CD14-positive monocyte (primary cell): Measurements from ENCODE around the gene CTAGE8. TPM values are rescaled to one million over a fixed set of nuclear protein-coding genes. Genes with fewer than 3 reads are reported as not detected.
"Not testable (repeated sequence)": the region's sequence is repeated elsewhere in the genome, so short reads cannot be mapped to it uniquely, and the experiment has no call there.

Experiments used
- DNase-seq, 3 donors: peaks; one replicate each; pipeline ENCODE4 v3.0.0-alpha.2; 2011 to 2022
- H2AFZ ChIP-seq: 2 replicates; pipeline ENCODE4 v1.6.0; 2012; ENCODE audit warnings: mild to moderate bottlenecking, low read depth, low read length, inconsistent platforms; ENCODE audit not compliant: insufficient read depth, poor library complexity, severe bottlenecking
- H3K27ac ChIP-seq, 2 donors: 1 replicate in 1 of 2; 2 replicates in 1 of 2; pipeline ENCODE4 v1.5.1; 2012 to 2013; ENCODE audit warnings: low read length in 2 of 2, control low read depth in 1 of 2, inconsistent platforms in 1 of 2, low read depth in 1 of 2, mild to moderate bottlenecking in 1 of 2
- H3K27me3 ChIP-seq, 2 donors: one replicate each; pipeline versions ENCODE4 v1.6.0 to v1.6.1; 2011 to 2013; ENCODE audit warnings: low read length in 2 of 2; ENCODE audit not compliant: control insufficient read depth in 2 of 2, insufficient read depth in 2 of 2
- H3K36me3 ChIP-seq, 2 donors: replicated peaks in 1 of 2; 1 replicate in 1 of 2; 2 replicates in 1 of 2; pipeline versions ENCODE4 v1.5.1 to v1.6.1; 2012 to 2013; ENCODE audit warnings: low read length in 2 of 2, control low read depth in 1 of 2, inconsistent platforms in 1 of 2, mild to moderate bottlenecking in 1 of 2; ENCODE audit not compliant: insufficient read depth in 2 of 2, control insufficient read depth in 1 of 2
- H3K4me1 ChIP-seq, 2 donors: 1 replicate in 1 of 2; 2 replicates in 1 of 2; pipeline versions ENCODE4 v1.5.1 to v1.6.1; 2012 to 2013; ENCODE audit warnings: low read length in 2 of 2, control low read depth in 1 of 2, inconsistent platforms in 1 of 2, mild to moderate bottlenecking in 1 of 2, moderate library complexity in 1 of 2; ENCODE audit not compliant: insufficient read depth in 2 of 2, control insufficient read depth in 1 of 2
- H3K4me2 ChIP-seq: replicated peaks from 2 replicates; pipeline ENCODE3; 2012; ENCODE audit warnings: low read length, moderate library complexity, mild to moderate bottlenecking; ENCODE audit not compliant: poor library complexity, severe bottlenecking; ENCODE audit errors: extremely low read depth
- H3K4me3 ChIP-seq, 3 experiments: fragments of 200-600 bp in 1 of 3; sonication (generic) in 1 of 3; replicated peaks in 1 of 3; 1 replicate in 2 of 3; 2 replicates in 1 of 3; pipeline ENCODE4 v1.5.1; 2011 to 2013; ENCODE audit warnings: low read length in 3 of 3, mild to moderate bottlenecking in 3 of 3, control low read depth in 2 of 3, low read depth in 2 of 3, inconsistent platforms in 1 of 3, moderate library complexity in 1 of 3
- H3K79me2 ChIP-seq: 2 replicates; pipeline ENCODE4 v1.6.0; 2012; ENCODE audit warnings: mild to moderate bottlenecking, control low read depth, inconsistent platforms, low read length, moderate library complexity; ENCODE audit not compliant: insufficient read depth
- H3K9ac ChIP-seq: 2 replicates; pipeline ENCODE4 v1.6.0; 2017; ENCODE audit warnings: low read length, mild to moderate bottlenecking; ENCODE audit not compliant: insufficient read depth, poor library complexity, severe bottlenecking
- H3K9me3 ChIP-seq, 2 donors: replicated peaks in 1 of 2; 1 replicate in 1 of 2; 2 replicates in 1 of 2; pipeline versions ENCODE4 v1.5.1 to v1.6.1; 2012 to 2013; ENCODE audit warnings: low read length in 2 of 2, control low read depth in 1 of 2; ENCODE audit not compliant: control insufficient read depth in 1 of 2, insufficient read depth in 1 of 2
- H4K20me1 ChIP-seq: 2 replicates; pipeline ENCODE4 v1.6.0; 2012; ENCODE audit warnings: mild to moderate bottlenecking, low read length, control low read depth, moderate library complexity; ENCODE audit not compliant: insufficient read depth
- H3K27ac Mint-ChIP-seq, 7 donors: one replicate each; pipeline ENCODE4 v1.8.0; 2020; ENCODE audit warnings: mild to moderate bottlenecking in 7 of 7, mixed read lengths in 7 of 7, moderate library complexity in 6 of 7, inconsistent platforms in 2 of 7
- H3K27me3 Mint-ChIP-seq, 3 donors: one replicate each; pipeline ENCODE4 v1.8.0; 2021 to 2022; ENCODE audit warnings: low read depth in 3 of 3, mild to moderate bottlenecking in 3 of 3, mixed read lengths in 3 of 3, moderate library complexity in 3 of 3, inconsistent platforms in 1 of 3
- H3K36me3 Mint-ChIP-seq, 2 donors: one replicate each; pipeline ENCODE4 v1.8.0; 2020; ENCODE audit warnings: mixed read lengths in 2 of 2, inconsistent platforms in 1 of 2, mild to moderate bottlenecking in 1 of 2
- H3K4me1 Mint-ChIP-seq: one replicate; pipeline ENCODE4 v1.8.0; 2020; ENCODE audit warnings: mild to moderate bottlenecking, mixed read lengths
- H3K4me3 Mint-ChIP-seq, 2 donors: one replicate each; pipeline ENCODE4 v1.8.0; 2020; ENCODE audit warnings: mild to moderate bottlenecking in 2 of 2, mixed read lengths in 2 of 2, moderate library complexity in 1 of 2
- H3K9me3 Mint-ChIP-seq, 7 donors: one replicate each; pipeline ENCODE4 v1.8.0; 2020 to 2022; ENCODE audit warnings: mixed read lengths in 7 of 7, mild to moderate bottlenecking in 6 of 7, moderate library complexity in 6 of 7, inconsistent platforms in 2 of 7
- WGBS: methylation state at CpG from one replicate; pipeline ENCODE4 v1.1.5; 2013; ENCODE audit warnings: missing lambda C conversion rate; ENCODE audit not compliant: insufficient coverage; 5-methylcytosine and 5-hydroxymethylcytosine counted together
- intact Hi-C, 2 donors: fragments of 100-400 bp; cut with micrococcal nuclease; formaldehyde crosslinking; loops; one replicate each; pipeline versions ENCODE4 v1.15.0 to v1.15.1; 2023
- polyA minus RNA-seq: library from RNA; depleted of rRNA, polyadenylated mRNA; stranded (reverse); fragments of >200 nt; gene quantifications from 2 replicates; pipeline ENCODE4 v1.2.3, GENCODE V29; 2012
- polyA plus RNA-seq, 3 donors: library from polyadenylated mRNA; depleted of rRNA in 1 of 3; unstranded in 2 of 3; stranded (reverse) in 1 of 3; fragments of 300-500 nt in 2 of 3; fragments of >200 nt in 1 of 3; fragmentation: Illumina TruSeq in 2 of 3; gene quantifications; 1 replicate in 2 of 3; 2 replicates in 1 of 3; pipeline ENCODE4 v1.2.3, GENCODE V29; 2012 to 2021
- total RNA-seq, 12 experiments: library from RNA in 1 of 12; stranded (reverse) in 1 of 12; fragments of 120-200 nt in 1 of 12; gene quantifications; one replicate each; pipeline ENCODE4 v1.2.4 and lab custom pipeline; 2013 to 2026; ENCODE audit warnings: mixed read lengths in 6 of 12, inconsistent platforms in 1 of 12

Gene CTAGE8, protein sequence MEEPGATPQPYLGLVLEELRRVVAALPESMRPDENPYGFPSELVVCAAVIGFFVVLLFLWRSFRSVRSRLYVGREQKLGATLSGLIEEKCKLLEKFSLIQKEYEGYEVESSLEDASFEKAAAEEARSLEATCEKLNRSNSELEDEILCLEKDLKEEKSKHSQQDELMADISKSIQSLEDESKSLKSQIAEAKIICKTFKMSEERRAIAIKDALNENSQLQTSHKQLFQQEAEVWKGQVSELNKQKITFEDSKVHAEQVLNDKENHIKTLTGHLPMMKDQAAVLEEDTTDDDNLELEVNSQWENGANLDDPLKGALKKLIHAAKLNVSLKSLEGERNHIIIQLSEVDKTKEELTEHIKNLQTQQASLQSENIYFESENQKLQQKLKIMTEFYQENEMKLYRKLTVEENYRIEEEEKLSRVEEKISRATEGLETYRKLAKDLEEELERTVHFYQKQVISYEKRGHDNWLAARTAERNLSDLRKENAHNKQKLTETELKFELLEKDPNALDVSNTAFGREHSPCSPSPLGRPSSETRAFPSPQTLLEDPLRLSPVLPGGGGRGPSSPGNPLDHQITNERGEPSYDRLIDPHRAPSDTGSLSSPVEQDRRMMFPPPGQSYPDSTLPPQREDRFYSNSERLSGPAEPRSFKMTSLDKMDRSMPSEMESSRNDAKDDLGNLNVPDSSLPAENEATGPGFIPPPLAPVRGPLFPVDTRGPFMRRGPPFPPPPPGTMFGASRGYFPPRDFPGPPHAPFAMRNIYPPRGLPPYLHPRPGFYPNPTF
- total RNA-seq (2013), result not detected
- not detected for polyA plus RNA-seq
- not detected in 2 replicates for polyA minus RNA-seq

DNA sequence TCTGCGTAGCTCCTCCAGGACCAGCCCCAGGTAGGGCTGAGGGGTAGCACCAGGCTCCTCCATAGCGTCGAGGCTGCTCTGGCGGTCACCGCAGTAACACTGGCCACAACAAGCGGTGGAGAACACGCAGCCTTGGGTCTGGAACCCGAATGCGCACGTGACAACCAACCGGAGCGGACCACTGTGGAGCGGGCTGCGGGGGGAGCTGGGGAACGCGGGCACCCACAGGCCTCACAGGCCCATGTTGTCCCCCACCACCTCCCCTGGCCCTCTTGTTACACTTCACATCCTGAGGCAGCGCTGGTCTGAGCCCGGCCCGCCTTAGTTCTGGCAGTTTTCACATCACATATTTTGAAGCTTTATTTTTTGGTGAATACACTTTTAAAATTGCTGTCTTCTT, at the start of gene CTAGE8:
TSS of gene CTAGE8 (minus strand) at position 101 of the 400 bp plus-strand sequence. CDS start at position 63, 38 bp downstream.
- H3K4me2 ChIP-seq, H3K27me3 Mint-ChIP-seq, H3K4me1 Mint-ChIP-seq, H3K27ac Mint-ChIP-seq, intact Hi-C loops, H4K20me1 ChIP-seq, H3K9ac ChIP-seq, H2AFZ ChIP-seq, H3K4me3 ChIP-seq, H3K79me2 ChIP-seq, DNase-seq, H3K4me1 ChIP-seq, H3K9me3 ChIP-seq, H3K27ac ChIP-seq, H3K4me3 Mint-ChIP-seq, H3K27me3 ChIP-seq, H3K9me3 Mint-ChIP-seq, H3K36me3 ChIP-seq, H3K36me3 Mint-ChIP-seq: not testable (repeated sequence)
- no CpG with 5 or more reads among the region's 19 CpGs for WGBS

DNA sequence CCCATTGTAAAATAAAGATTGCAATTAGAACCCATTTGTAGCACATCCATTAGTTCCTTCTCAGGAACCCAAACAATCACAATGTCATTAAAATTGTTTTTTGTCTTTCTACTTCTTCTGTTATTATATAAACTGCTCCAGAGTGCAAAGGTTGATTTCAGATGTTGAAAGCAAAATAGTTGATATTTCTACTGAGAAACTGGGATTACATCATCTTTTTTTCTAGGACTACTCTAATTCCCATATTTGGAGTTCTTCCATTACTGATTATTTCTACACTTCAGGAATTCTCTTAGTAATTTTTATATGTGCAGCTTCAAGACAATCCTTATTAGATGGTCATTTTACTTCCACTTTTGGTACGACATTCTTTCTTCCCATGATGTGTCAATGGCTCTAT, 48.4 kb upstream of the CTAGE8 start:
- DNase-seq, intact Hi-C loops, H3K27ac ChIP-seq, H3K27me3 Mint-ChIP-seq, H3K79me2 ChIP-seq, H3K9me3 ChIP-seq, H3K9me3 Mint-ChIP-seq, H3K27ac Mint-ChIP-seq, H2AFZ ChIP-seq, H3K36me3 Mint-ChIP-seq, H3K4me3 ChIP-seq, H3K4me2 ChIP-seq, H3K9ac ChIP-seq, H3K36me3 ChIP-seq, H3K27me3 ChIP-seq, H3K4me1 ChIP-seq, H3K4me3 Mint-ChIP-seq, H3K4me1 Mint-ChIP-seq, H4K20me1 ChIP-seq: not testable (repeated sequence)
- WGBS, result no CpG with 5 or more reads among the region's 1 CpG

DNA sequence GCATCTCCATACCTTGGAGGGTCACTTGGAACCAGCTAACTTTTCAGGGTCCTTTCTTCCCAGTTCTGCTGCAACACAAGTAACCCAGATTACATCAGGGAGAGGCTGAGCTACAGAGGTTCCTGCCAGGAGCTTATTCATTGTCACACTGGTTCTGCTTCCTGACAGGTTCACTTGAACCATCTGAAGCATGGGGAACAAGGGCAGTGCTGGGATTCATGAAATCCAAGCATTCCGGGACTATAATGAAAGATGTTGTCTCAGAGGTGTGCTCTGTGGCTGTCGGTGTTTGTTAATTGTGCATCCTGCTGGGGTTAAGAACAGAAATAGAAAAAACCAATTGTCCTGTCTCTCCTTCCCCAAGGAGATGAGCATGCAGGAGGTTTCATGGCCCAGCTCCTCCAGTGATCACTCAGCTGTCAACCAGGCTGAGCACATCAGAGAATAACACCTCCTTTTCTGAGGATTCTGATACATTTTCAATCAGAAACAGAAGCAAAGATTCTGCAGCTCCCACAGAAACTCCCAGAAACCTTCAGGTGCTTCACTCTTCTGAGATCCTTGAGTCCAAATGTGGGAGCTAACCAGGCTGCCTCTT, 42.9 kb upstream of the CTAGE8 start, which contains the start of gene OR2A1:
TSS of gene OR2A1 (plus strand) at position 548 of the 598 bp plus-strand sequence. CDS start 5,706 bp downstream, outside the sequence.
- H3K79me2 ChIP-seq, H3K9me3 ChIP-seq, intact Hi-C loops, H3K4me3 ChIP-seq, H3K27me3 Mint-ChIP-seq, H3K9ac ChIP-seq, DNase-seq, H3K27me3 ChIP-seq, H2AFZ ChIP-seq, H3K27ac ChIP-seq, H4K20me1 ChIP-seq, H3K4me1 ChIP-seq, H3K4me2 ChIP-seq, H3K36me3 Mint-ChIP-seq, H3K36me3 ChIP-seq, H3K4me3 Mint-ChIP-seq, H3K4me1 Mint-ChIP-seq, H3K9me3 Mint-ChIP-seq, H3K27ac Mint-ChIP-seq: not testable (repeated sequence)
- WGBS, result no CpG with 5 or more reads among the region's 2 CpGs

DNA sequence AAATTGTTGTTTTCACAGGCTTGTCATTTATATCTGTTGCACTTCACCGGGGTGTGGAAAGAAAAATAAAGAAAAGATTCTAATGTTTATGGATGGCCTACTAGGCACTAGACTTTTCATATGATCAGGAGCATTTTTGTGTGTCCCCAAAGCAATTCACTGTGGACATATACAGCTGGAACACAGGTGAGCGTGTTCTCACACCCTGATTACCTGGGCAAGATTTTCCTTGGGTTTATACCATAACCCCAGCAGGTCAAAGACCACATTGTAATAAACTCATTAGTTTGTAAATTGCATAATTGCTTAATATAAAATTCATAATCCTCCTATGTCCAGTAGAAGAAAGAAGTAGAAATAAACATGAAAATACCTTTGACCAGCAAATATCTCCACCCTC, 42.1 kb upstream of the CTAGE8 start:
- H3K4me2 ChIP-seq, H3K4me3 ChIP-seq, H3K9ac ChIP-seq, H3K9me3 ChIP-seq, H4K20me1 ChIP-seq, H3K4me3 Mint-ChIP-seq, H3K27me3 ChIP-seq, H3K79me2 ChIP-seq, H3K4me1 Mint-ChIP-seq, DNase-seq, H2AFZ ChIP-seq, H3K27me3 Mint-ChIP-seq, intact Hi-C loops, H3K36me3 ChIP-seq, H3K36me3 Mint-ChIP-seq, H3K27ac ChIP-seq, H3K9me3 Mint-ChIP-seq, H3K4me1 ChIP-seq, H3K27ac Mint-ChIP-seq: not testable (repeated sequence)
- no CpG with 5 or more reads among the region's 2 CpGs for WGBS
